ENCODE results near the gene CARM1.

Gene CARM1

GRCh38 chr19:10831987-10832938, 39.1 kb upstream of the CARM1 start:
- no peak overlapping the region for H3K4me3 ChIP-seq (ENCODE audit: severe bottlenecking)
- no peaks in the 10 kb centered on the region for H3K9me3 ChIP-seq (ENCODE audit: severe bottlenecking)
- peaks cover 13% of the 10 kb centered on the region for H3K36me3 ChIP-seq (ENCODE audit: low read depth)
- H3K27me3 ChIP-seq (ENCODE audit: insufficient read depth, poor library complexity, severe bottlenecking), result no peaks in the 10 kb centered on the region
- H3K4me1 ChIP-seq (ENCODE audit: insufficient read depth, poor library complexity, severe bottlenecking), result peaks cover 8% of the 10 kb centered on the region
- DNase-seq (ENCODE audit: low spot score) (no peak), ATAC-seq (ENCODE audit: low read depth) (no peak)
- TF ChIP-seq CTCF (IDR thresholded peaks at IDR 0.05; ENCODE audit: poor library complexity, severe bottlenecking), result no peak
- no peak overlapping the region for H3K27ac ChIP-seq (ENCODE audit: poor library complexity, severe bottlenecking)

GRCh38 chr19:10832939-10833296, 38.4 kb upstream of the CARM1 start:
- H3K4me1 ChIP-seq (ENCODE audit: insufficient read depth, poor library complexity, severe bottlenecking), result peaks cover 8% of the 10 kb centered on the region
- H3K4me3 ChIP-seq (ENCODE audit: severe bottlenecking), result no peak overlapping the region
- ATAC-seq (ENCODE audit: low read depth) (no peak), DNase-seq (ENCODE audit: low spot score) (no peak)
- H3K36me3 ChIP-seq (ENCODE audit: low read depth), result peaks cover 13% of the 10 kb centered on the region
- no peak for TF ChIP-seq CTCF (IDR thresholded peaks at IDR 0.05; ENCODE audit: poor library complexity, severe bottlenecking)
- no peaks in the 10 kb centered on the region for H3K9me3 ChIP-seq (ENCODE audit: severe bottlenecking)
- no peaks in the 10 kb centered on the region for H3K27me3 ChIP-seq (ENCODE audit: insufficient read depth, poor library complexity, severe bottlenecking)
- H3K27ac ChIP-seq (ENCODE audit: poor library complexity, severe bottlenecking), result no peak overlapping the region

- Histone ChIP-seq H3K9me3 (ENCODE audit: severe bottlenecking) (no peaks in the 10 kb centered on the region), H3K4me3 (ENCODE audit: severe bottlenecking) (peak overlapping the region; percentile 74), H3K36me3 (ENCODE audit: low read depth) (peaks cover 13% of the 10 kb centered on the region), H3K27me3 (ENCODE audit: insufficient read depth, poor library complexity, severe bottlenecking) (no peaks in the 10 kb centered on the region), H3K27ac (ENCODE audit: poor library complexity, severe bottlenecking) (peak overlapping the region; percentile 85), H3K4me1 (ENCODE audit: insufficient read depth, poor library complexity, severe bottlenecking) (peaks cover 8% of the 10 kb centered on the region)
- no peak; the same call in 2 of the 3 replicates for ATAC-seq (ENCODE audit: low read depth)
- TF ChIP-seq CTCF (IDR thresholded peaks at IDR 0.05; ENCODE audit: poor library complexity, severe bottlenecking), result no peak
- peak; percentile 100 for DNase-seq (ENCODE audit: low spot score)
Measured at GRCh38 chr19:10835089-10835753, 36.1 kb upstream of the CARM1 start.

- H3K4me1 ChIP-seq (ENCODE audit: insufficient read depth, poor library complexity, severe bottlenecking), result peaks cover 8% of the 10 kb centered on the region
- ATAC-seq (ENCODE audit: low read depth) (peak; percentile 90), DNase-seq (ENCODE audit: low spot score) (peak; percentile 98)
- peak within 1 kb of the TSS; percentile 85 for H3K27ac ChIP-seq (ENCODE audit: poor library complexity, severe bottlenecking)
- H3K36me3 ChIP-seq (ENCODE audit: low read depth), result peaks cover 13% of the 10 kb centered on the region
- H3K4me3 ChIP-seq (ENCODE audit: severe bottlenecking), result peak within 1 kb of the TSS; percentile 74
- TF ChIP-seq CTCF (IDR thresholded peaks at IDR 0.05; ENCODE audit: poor library complexity, severe bottlenecking), result no peak
- H3K9me3 ChIP-seq (ENCODE audit: severe bottlenecking), result no peaks in the 10 kb centered on the region
- H3K27me3 ChIP-seq (ENCODE audit: insufficient read depth, poor library complexity, severe bottlenecking), result no peaks in the 10 kb centered on the region
Measured at GRCh38 chr19:10835754-10836478, 35.4 kb upstream of the CARM1 start, which contains the start of gene TMED1. Gene TMED1 (minus strand): TSS chr19:10836212. CDS start chr19:10836191, 21 bp downstream.
